Activated B cell treated with CpG ODN at 0.5 μM for 24 hours (primary cell): ENCODE data around the gene PPFIBP1. TPM values are rescaled to one million over a fixed set of nuclear protein-coding genes. Genes with fewer than 3 reads are reported as not detected.
"Not testable (repeated sequence)": the region's sequence is repeated elsewhere in the genome, so short reads cannot be mapped to it uniquely, and the experiment has no call there.

ENCODE experiments used
- ATAC-seq: fragments of 200-7000 bp; cut with Tn5 transposase; one replicate; pipeline ENCODE4 v1.10.0; 2021; ENCODE audit warnings: low read depth, mild to moderate bottlenecking, moderate library complexity
- CTCF ChIA-PET: fragments of 350-600 bp; sonication (Branson Sonifier 250); formaldehyde crosslinking; loops from one replicate; lab custom pipeline; 2021; ENCODE audit warnings: antibody characterized with exemption; lab: Charles Lee
- POLR2A ChIA-PET: fragments of 350-600 bp; sonication (Branson Sonifier 250); formaldehyde crosslinking; loops from one replicate; lab custom pipeline; 2021; ENCODE audit warnings: antibody characterized with exemption; lab: Charles Lee
- DNase-seq: peaks from one replicate; pipeline ENCODE4 v3.0.0; 2022
- H3K27ac Mint-ChIP-seq: one replicate; pipeline ENCODE4 v1.8.0; 2020; ENCODE audit warnings: mixed read lengths
- H3K27me3 Mint-ChIP-seq: one replicate; pipeline ENCODE4 v1.8.0; 2021; ENCODE audit warnings: mixed read lengths
- H3K36me3 Mint-ChIP-seq: one replicate; pipeline ENCODE4 v1.8.0; 2021; ENCODE audit warnings: low read depth, mixed read lengths
- H3K4me1 Mint-ChIP-seq: one replicate; pipeline ENCODE4 v1.8.0; 2021; ENCODE audit warnings: mixed read lengths
- H3K4me3 Mint-ChIP-seq: one replicate; pipeline ENCODE4 v1.8.0; 2020; ENCODE audit warnings: mild to moderate bottlenecking, mixed read lengths
- H3K9me3 Mint-ChIP-seq: one replicate; pipeline ENCODE4 v1.8.0; 2020; ENCODE audit warnings: mixed read lengths
- CTCF ChIP-seq: fragments of 200-600 bp; IDR thresholded peaks from one replicate; pipeline ENCODE4 v1.8.0; 2022; ENCODE audit warnings: antibody characterized with exemption, mild to moderate bottlenecking
- intact Hi-C: fragments of 100-400 bp; cut with micrococcal nuclease; formaldehyde crosslinking; loops from one replicate; pipeline ENCODE4 v1.15.1; 2024
- total RNA-seq: library from RNA; stranded (reverse); gene quantifications from 2 replicates; pipeline ENCODE4 v1.2.3, GENCODE V29; 2022

PPFIBP1 gene
- total RNA-seq, 1 donor from 2014 or later, result 8.1 TPM

- POLR2A ChIA-PET, result no interaction called here
- H3K9me3 Mint-ChIP-seq, result no peaks in the 10 kb centered on the region
- CTCF ChIA-PET, result no interaction called here
Measured at GRCh38 chr12:27583057-27583797, 59.2 kb downstream of the PPFIBP1 start.

GRCh38 chr12:27583981-27584380, 60.0 kb downstream of the PPFIBP1 start:
- no peaks in the 10 kb centered on the region for H3K36me3 Mint-ChIP-seq
- CTCF ChIA-PET, result no interaction called here
- POLR2A ChIA-PET, result no interaction called here
- H3K9me3 Mint-ChIP-seq, result no peaks in the 10 kb centered on the region
- H3K27ac Mint-ChIP-seq, result no peak overlapping the region
- H3K4me1 Mint-ChIP-seq, result peaks cover 17% of the 10 kb centered on the region
- intact Hi-C loops, result no loop called here
- no peak for DNase-seq
- TF ChIP-seq CTCF, result no peak
- H3K4me3 Mint-ChIP-seq, result no peak overlapping the region
- no peaks in the 10 kb centered on the region for H3K27me3 Mint-ChIP-seq
- ATAC-seq, result no peak

More at GRCh38 chr12:27583057-27583797, 59.2 kb downstream of the PPFIBP1 start:
- Mint-ChIP-seq H3K4me1 (peaks cover 18% of the 10 kb centered on the region), H3K4me3 (no peak overlapping the region), H3K27ac (no peak overlapping the region), H3K27me3 (no peaks in the 10 kb centered on the region), H3K36me3 (no peaks in the 10 kb centered on the region)
- TF ChIP-seq CTCF, result no peak
- ATAC-seq (no peak), DNase-seq (no peak)
- intact Hi-C loops, result no loop called here

- Mint-ChIP-seq H3K36me3 (no peaks in the 10 kb centered on the region), H3K27me3 (no peaks in the 10 kb centered on the region), H3K4me1 (peaks cover 13% of the 10 kb centered on the region), H3K9me3 (no peaks in the 10 kb centered on the region), H3K4me3 (no peak overlapping the region), H3K27ac (no peak overlapping the region)
- DNase-seq (no peak), ATAC-seq (no peak)
- ChIA-PET CTCF (no interaction called here), POLR2A (no interaction called here)
- TF ChIP-seq CTCF, result no peak
- intact Hi-C loops, result no loop called here
Measured at GRCh38 chr12:27585739-27586265, 61.8 kb downstream of the PPFIBP1 start.

DNA sequence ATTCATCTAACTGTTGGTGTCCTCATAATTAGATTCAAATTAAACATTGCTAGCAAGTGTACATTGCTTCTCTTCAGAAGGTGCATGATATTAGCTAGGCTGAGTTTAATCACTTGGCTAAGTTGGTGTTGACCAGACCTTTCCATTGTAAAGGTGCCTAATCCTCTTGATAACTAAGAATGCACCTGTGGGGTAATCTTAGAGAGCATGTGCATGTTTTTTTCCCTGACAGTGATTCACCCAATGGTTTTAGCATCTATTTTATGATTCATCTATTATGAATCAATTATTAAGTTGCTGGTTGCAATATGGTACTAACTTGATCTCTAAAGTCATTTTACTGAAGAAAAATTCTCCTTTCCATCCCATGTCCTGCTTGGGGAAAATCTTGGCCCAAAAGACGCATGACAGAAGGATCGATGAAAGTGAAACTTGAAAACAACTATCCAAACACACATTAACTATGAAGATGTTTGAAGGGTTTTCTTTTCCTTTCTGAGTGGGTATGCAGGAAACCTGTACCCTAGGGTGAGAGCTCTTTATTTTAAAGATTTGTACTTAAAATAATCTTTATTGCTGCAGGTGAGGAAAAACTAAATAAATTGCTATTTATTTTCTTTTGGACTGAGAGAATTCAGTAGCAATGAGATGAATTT, 64.2 kb downstream of the PPFIBP1 start:
- H3K4me1 Mint-ChIP-seq, result peaks cover 13% of the 10 kb centered on the region
- H3K4me3 Mint-ChIP-seq, result peak overlapping the region; percentile 28
- CTCF ChIA-PET, POLR2A ChIA-PET, H3K27ac Mint-ChIP-seq, intact Hi-C loops, ATAC-seq, H3K36me3 Mint-ChIP-seq, H3K9me3 Mint-ChIP-seq, DNase-seq, H3K27me3 Mint-ChIP-seq: not testable (repeated sequence)

GRCh38 chr12:27588776-27589175, 64.8 kb downstream of the PPFIBP1 start:
- no peaks in the 10 kb centered on the region for H3K36me3 Mint-ChIP-seq
- TF ChIP-seq CTCF, result no peak
- intact Hi-C loops, result no loop called here

More at GRCh38 chr12:27588776-27589175, 64.8 kb downstream of the PPFIBP1 start:
- POLR2A ChIA-PET, result no interaction called here
- Mint-ChIP-seq H3K4me3 (no peak overlapping the region), H3K4me1 (peaks cover 13% of the 10 kb centered on the region), H3K27me3 (no peaks in the 10 kb centered on the region), H3K9me3 (no peaks in the 10 kb centered on the region), H3K27ac (no peak overlapping the region)
- no peak for DNase-seq
- no peak for ATAC-seq
- CTCF ChIA-PET, result no interaction called here
